NT2/D1 (cell line): ENCODE data around the gene OSBPL9.

Source experiments
- DNase-seq: peaks from one replicate; pipeline ENCODE4 v3.0.0-alpha.2; 2011; ENCODE audit warnings: low read depth, low spot score
- H3K27me3 ChIP-seq: 2 replicates; pipeline ENCODE4 v1.6.0; 2011; ENCODE audit warnings: mild to moderate bottlenecking; ENCODE audit not compliant: insufficient read length, insufficient read depth
- H3K36me3 ChIP-seq: 2 replicates; pipeline ENCODE4 v1.6.1; 2011; ENCODE audit warnings: mild to moderate bottlenecking, low read length, mixed read lengths; ENCODE audit not compliant: insufficient read depth, insufficient read length
- H3K4me1 ChIP-seq: 2 replicates; pipeline ENCODE4 v1.5.1; 2011; ENCODE audit not compliant: insufficient read depth, insufficient read length
- H3K4me3 ChIP-seq: 2 replicates; pipeline ENCODE4 v1.5.1; 2011; ENCODE audit warnings: low read depth; ENCODE audit not compliant: insufficient read length
- H3K9ac ChIP-seq: 2 replicates; pipeline ENCODE4 v1.6.0; 2011; ENCODE audit warnings: low read depth; ENCODE audit not compliant: insufficient read length
- H3K9me3 ChIP-seq: 2 replicates; pipeline ENCODE4 v1.5.1; 2011; ENCODE audit warnings: mild to moderate bottlenecking, low read length; ENCODE audit not compliant: insufficient read depth
- SUZ12 ChIP-seq: IDR thresholded peaks from 2 replicates; pipeline ENCODE4 v1.6.1; 2011; ENCODE audit not compliant: insufficient read length, insufficient read depth; ENCODE audit errors: extremely low read depth
- YY1 ChIP-seq: IDR thresholded peaks from 2 replicates; pipeline ENCODE4 v1.6.1; 2011; ENCODE audit not compliant: insufficient read length, insufficient read depth
- ZNF274 ChIP-seq: IDR thresholded peaks from 2 replicates; pipeline ENCODE4 v1.6.1; 2011; ENCODE audit warnings: mild to moderate bottlenecking, low read depth, low read length

OSBPL9 gene

DNA sequence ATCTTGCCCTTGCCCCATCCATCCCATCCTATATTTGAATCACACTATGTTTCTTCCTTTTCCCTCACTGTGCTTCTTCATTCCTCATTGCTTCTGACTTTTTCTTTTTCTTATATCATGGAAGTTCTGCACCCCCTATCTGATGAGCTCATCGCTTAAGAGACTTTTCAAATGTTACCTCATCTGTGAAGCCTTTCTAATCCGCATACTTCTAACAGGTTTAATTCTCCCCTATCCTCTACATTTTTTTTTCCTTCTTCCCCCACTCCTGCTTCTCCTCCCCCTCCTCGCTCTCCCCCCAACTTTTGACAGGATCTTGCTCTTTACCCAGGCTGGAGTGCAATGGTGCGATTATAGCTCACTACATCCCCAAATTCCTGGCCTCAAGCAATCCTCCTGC, 39.5 kb downstream of the OSBPL9 start:
- H3K4me3 ChIP-seq: no peak overlapping the region
- no peaks in the 10 kb centered on the region for H3K9me3 ChIP-seq
- H3K9ac ChIP-seq: no peak overlapping the region

GRCh38 chr1:51660580-51660979, 43.7 kb downstream of the OSBPL9 start:
- no peak overlapping the region for H3K9ac ChIP-seq
- H3K9me3 ChIP-seq: no peaks in the 10 kb centered on the region
- TF ChIP-seq SUZ12 (no peak), ZNF274 (no peak), YY1 (no peak)
- no peak overlapping the region for H3K4me3 ChIP-seq
- no peak for DNase-seq
- H3K36me3 ChIP-seq: no peaks in the 10 kb centered on the region
- no peaks in the 10 kb centered on the region for H3K4me1 ChIP-seq
- H3K27me3 ChIP-seq: no peaks in the 10 kb centered on the region

More for the DNA sequence above, 39.5 kb downstream of the OSBPL9 start:
- no peaks in the 10 kb centered on the region for H3K4me1 ChIP-seq
- H3K36me3 ChIP-seq: peaks cover 18% of the 10 kb centered on the region
- no peaks in the 10 kb centered on the region for H3K27me3 ChIP-seq
- TF ChIP-seq SUZ12 (no peak), ZNF274 (no peak), YY1 (no peak)
- DNase-seq: no peak

DNA sequence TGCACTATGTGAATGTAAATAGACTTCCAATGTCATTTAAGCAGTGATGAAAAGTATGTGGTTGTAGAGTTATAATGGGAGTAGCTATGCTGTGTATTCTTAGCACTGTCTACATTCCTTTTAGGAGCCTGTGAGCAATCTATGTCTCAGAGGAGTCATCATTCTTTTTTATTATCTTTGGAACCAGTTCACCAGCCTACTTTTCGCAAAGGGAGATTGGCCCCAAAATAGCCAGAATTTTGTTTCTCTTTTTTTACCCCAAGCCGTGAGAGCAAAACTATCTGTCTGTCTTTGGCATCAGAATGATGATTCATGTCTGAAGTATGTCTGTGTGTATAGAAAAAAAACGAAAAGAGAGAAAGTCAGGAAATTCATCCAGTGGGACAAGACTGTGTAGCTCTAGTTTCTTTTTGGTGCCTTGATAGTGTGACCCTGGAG, 44.2 kb downstream of the OSBPL9 start:
- DNase-seq: no peak

DNA sequence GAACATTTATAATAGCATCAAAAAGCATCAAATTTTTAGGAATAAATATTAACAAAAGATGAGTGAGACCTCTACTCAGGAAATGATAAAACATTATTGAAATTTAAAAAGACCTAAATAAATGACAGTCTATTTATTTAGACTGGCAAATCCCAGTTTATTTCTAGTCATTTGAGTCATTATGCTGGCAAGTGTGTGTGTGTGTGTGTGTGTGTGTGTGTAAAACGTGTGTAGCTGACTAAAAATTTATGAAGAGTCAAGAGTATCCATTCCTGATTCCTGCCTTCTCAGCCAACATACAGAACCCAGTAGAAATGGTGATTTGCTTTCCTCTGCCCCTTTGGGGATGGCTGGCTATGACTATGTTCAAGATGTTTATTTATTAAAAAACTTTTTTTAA, 46.2 kb downstream of the OSBPL9 start:
- Histone ChIP-seq H3K9me3 (no peaks in the 10 kb centered on the region), H3K4me1 (no peaks in the 10 kb centered on the region), H3K9ac (no peak overlapping the region), H3K4me3 (no peak overlapping the region), H3K27me3 (no peaks in the 10 kb centered on the region), H3K36me3 (no peaks in the 10 kb centered on the region)
- DNase-seq: no peak
- TF ChIP-seq ZNF274 (no peak), YY1 (no peak), SUZ12 (no peak)

More for the DNA sequence above, 44.2 kb downstream of the OSBPL9 start:
- Histone ChIP-seq H3K4me3 (no peak overlapping the region), H3K27me3 (no peaks in the 10 kb centered on the region), H3K4me1 (no peaks in the 10 kb centered on the region), H3K9ac (no peak overlapping the region), H3K36me3 (no peaks in the 10 kb centered on the region), H3K9me3 (no peaks in the 10 kb centered on the region)
- TF ChIP-seq ZNF274 (no peak), SUZ12 (no peak), YY1 (no peak)

GRCh38 chr1:51663721-51664120, 46.8 kb downstream of the OSBPL9 start:
- Histone ChIP-seq H3K4me1 (no peaks in the 10 kb centered on the region), H3K9ac (no peak overlapping the region), H3K36me3 (no peaks in the 10 kb centered on the region), H3K27me3 (no peaks in the 10 kb centered on the region), H3K9me3 (no peaks in the 10 kb centered on the region), H3K4me3 (no peak overlapping the region)
- no peak for DNase-seq
- TF ChIP-seq SUZ12 (no peak), YY1 (no peak), ZNF274 (no peak)

- TF ChIP-seq SUZ12 (no peak), YY1 (no peak), ZNF274 (no peak)
- Histone ChIP-seq H3K4me3 (no peak overlapping the region), H3K9me3 (no peaks in the 10 kb centered on the region), H3K36me3 (no peaks in the 10 kb centered on the region), H3K4me1 (no peaks in the 10 kb centered on the region), H3K27me3 (no peaks in the 10 kb centered on the region), H3K9ac (no peak overlapping the region)
- no peak for DNase-seq
Observed at GRCh38 chr1:51664421-51665240, 47.7 kb downstream of the OSBPL9 start.

DNA sequence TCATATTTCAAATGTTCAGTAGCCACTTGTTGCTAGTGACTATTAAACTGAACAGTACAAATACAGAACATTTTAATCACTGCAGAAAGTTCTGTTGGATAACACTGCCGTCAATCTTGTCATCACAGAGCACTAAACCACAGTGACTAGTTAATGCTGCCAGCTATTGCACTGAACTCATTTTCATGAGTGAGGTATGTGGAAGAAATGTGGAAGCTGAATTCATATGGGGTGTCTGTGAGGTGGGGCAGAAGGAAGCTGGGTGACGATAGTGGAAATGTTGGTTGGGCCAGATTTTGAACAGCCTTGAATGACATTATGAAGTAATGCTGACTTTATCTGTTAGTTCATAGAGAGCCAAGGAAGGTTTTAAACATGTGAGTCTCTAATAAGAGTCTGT, 49.6 kb downstream of the OSBPL9 start:
- no peaks in the 10 kb centered on the region for H3K9me3 ChIP-seq
- H3K9ac ChIP-seq: no peak overlapping the region
- no peaks in the 10 kb centered on the region for H3K36me3 ChIP-seq
- no peak for DNase-seq
- no peaks in the 10 kb centered on the region for H3K4me1 ChIP-seq
- H3K27me3 ChIP-seq: no peaks in the 10 kb centered on the region
- TF ChIP-seq SUZ12 (no peak), YY1 (no peak), ZNF274 (no peak)
- H3K4me3 ChIP-seq: no peak overlapping the region
